ENCODE measurements around the gene LINGO4.

The LINGO4 gene

DNA sequence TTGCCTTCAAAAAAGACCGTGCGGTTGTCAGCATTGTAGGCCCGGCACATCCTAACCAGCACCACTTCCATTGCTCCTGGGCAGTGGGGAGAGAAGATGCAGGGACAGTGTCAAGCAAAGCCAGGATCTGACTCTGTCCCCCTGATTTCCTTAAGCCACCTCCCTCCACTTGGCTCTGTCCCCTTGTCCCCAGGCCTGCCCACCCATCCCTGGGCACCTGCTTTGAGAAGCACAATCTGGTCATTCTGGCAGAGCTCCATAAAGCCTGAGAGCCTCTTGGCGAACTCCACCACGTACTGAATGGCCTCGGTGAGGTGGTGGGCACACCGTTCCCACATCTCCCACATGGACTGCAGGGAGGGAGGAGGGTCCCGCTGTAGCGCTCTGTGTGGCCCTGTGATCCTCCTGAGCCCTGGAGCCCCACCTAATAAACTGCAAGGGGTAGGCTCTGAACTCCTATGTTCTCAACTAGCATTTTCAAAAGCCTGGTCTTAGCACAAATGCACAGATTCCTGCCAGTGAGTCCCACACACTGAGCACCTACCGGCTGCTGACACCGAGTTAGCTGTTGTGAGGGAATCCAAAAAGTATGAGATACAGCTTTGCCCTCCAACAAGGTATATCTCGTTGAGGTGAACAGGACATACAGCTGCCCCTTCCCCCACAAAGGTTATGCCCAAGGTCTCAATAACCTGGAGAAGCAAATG lies 8.2 kb upstream of the LINGO4 start:
- no peak for DNase-seq (ENCODE audit: extremely low read depth, low read depth)
- TF ChIP-seq, protein P1, sequence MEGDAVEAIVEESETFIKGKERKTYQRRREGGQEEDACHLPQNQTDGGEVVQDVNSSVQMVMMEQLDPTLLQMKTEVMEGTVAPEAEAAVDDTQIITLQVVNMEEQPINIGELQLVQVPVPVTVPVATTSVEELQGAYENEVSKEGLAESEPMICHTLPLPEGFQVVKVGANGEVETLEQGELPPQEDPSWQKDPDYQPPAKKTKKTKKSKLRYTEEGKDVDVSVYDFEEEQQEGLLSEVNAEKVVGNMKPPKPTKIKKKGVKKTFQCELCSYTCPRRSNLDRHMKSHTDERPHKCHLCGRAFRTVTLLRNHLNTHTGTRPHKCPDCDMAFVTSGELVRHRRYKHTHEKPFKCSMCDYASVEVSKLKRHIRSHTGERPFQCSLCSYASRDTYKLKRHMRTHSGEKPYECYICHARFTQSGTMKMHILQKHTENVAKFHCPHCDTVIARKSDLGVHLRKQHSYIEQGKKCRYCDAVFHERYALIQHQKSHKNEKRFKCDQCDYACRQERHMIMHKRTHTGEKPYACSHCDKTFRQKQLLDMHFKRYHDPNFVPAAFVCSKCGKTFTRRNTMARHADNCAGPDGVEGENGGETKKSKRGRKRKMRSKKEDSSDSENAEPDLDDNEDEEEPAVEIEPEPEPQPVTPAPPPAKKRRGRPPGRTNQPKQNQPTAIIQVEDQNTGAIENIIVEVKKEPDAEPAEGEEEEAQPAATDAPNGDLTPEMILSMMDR (IDR thresholded peaks at IDR 0.05; ENCODE audit: low read depth, low read length), result no peak

DNA sequence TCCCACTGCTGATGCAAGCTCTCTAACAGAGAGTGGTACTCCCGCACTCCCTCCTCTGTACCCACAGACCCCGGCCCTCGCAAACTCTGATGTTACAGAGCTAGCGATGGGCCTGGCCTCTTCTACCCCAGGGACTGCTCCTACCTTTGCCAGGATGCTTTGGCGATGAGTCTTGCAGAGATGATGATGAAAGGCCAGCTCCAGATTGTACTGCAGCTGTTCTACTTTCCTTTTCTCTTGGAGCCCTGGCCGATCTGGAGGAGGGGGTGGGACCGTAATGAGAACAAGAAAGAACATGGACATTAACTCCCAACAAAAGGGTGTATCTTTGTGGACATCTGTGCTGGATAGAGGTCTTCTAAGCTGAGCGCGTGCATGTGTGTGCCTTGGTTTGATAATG lies 6.0 kb upstream of the LINGO4 start:
- no peak for DNase-seq (ENCODE audit: extremely low read depth, low read depth)
- TF ChIP-seq, protein P1 (IDR thresholded peaks at IDR 0.05; ENCODE audit: low read depth, low read length), result no peak

DNA sequence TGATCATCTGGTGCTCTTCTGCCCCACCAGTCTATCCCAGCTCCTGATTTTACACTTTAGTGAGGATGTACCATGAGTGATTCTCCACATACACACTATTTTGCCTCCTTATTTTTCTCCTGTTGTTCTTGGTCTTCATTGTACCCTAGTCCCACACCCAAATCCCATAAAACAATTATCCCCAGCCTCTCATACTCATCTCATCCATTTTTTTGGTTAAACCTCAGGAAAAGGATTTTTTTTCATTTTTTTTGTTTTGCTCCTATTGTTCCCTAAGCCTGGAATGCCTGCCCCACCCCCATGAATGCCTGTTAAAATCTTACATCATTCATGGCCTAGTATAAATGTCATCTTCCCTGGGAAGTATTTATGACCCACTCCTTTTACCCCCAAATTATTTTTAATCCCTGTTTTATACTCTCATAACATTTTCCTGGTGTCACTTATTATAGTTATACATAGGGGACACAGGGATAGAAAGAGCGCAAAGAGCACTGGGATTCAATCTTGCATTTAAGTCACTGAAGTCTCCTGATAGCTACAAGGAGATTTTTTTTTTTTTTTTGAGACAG lies 4.9 kb upstream of the LINGO4 start:
- DNase-seq (ENCODE audit: extremely low read depth, low read depth), result no peak
- TF ChIP-seq, protein P1 (IDR thresholded peaks at IDR 0.05; ENCODE audit: low read depth, low read length), result no peak

DNA sequence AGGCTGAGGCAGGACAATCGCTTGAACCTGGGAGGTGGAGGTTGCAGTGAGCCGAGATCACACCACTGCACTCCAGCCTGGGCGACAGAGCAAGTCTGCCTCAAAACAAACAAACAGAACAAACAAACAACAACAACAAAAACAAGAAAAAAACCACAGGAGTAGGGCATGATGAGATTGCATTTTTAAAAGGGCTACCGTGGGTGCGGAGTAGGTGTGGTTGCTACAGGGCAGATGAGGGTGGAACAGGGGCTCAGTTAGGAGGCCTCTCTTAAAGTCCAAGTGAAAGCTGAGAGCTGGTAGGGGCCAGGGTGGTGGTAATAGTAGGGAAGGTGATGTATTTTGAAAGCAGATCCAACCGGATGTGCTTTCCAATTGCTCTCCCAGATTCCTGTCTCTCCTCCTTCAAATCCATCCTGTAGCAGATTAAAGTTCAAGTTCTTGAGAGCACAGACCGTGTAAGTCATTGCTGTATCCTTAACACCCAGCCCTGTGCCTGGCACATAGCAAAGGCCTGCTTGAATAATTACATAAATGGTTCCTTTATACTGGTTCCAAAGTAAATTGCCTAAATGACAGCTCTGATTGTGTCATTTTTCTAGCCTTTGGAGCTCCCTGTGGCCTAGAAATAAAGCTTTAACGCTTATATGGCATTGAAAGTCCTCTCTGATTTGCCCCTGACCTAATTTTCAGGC lies 4.2 kb upstream of the LINGO4 start:
- TF ChIP-seq, protein P1 (IDR thresholded peaks at IDR 0.05; ENCODE audit: low read depth, low read length), result no peak
- DNase-seq (ENCODE audit: extremely low read depth, low read depth), result no peak

DNA sequence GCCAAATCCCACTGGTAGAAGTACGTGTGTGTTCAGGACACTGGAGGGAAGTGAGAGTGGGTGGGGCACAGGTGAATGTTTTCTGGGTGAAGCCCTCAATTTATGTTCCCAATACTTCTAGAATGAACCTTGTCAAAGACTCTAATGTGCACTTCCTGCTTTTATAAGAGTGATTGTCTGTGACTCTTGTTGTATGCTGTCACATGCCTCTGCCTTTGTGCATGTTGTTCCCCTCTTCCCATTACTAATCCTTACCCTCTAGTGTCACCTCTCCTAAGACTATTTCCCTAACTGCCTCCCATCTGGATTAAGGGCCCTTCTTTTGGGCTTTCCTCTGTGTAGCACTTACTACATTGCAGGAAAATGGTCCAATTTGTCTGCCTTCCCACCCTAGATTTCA lies 2.5 kb upstream of the LINGO4 start:
- DNase-seq (ENCODE audit: extremely low read depth, low read depth), result no peak
- TF ChIP-seq, protein P1 (IDR thresholded peaks at IDR 0.05; ENCODE audit: low read depth, low read length), result no peak

DNA sequence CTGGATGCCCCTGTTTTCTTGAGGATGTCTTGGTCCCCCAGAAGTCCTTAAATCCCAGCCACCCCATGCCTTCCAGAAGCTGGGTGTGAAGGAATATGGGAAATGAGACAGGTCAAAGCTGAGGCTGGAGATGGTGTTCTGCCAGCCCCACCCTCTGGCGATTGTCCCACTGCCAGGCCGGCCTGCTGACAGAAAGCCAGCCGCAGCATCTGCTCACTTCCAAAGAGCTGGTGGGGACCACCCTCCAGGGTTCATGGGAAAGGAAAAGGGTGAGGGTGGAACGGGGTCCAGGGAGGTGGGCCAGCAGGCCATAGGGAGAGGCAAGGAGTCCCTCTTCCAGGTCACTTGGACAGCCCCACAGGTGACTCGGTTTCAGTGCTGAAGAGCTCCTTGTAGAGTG lies 1.9 kb upstream of the LINGO4 start:
- TF ChIP-seq, protein P1 (IDR thresholded peaks at IDR 0.05; ENCODE audit: low read depth, low read length), result no peak
- no peak for DNase-seq (ENCODE audit: extremely low read depth, low read depth)

DNA sequence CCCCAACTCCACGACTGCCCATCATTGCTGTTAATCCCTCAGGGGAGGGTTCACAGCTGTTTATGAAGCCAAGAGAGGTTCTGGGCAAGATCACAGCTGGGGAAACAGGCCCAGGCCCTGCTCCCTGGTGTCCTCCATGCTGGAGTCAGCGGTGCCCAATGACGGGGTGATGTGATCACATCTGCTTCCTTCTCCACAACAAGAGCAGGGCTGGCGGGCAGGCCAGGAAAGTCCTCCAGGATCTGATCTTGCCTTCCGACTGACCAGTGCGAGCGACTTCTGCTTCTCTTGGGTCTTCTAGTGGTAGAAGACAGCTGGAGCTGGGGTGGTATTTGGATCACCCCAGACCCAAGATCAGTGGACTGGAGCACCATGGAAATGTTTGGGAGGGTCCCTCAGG lies 951 bp upstream of the LINGO4 start:
- DNase-seq (ENCODE audit: extremely low read depth, low read depth), result no peak
- TF ChIP-seq, protein P1 (IDR thresholded peaks at IDR 0.05; ENCODE audit: low read depth, low read length), result no peak
